ENCODE results near the gene PDILT.

GRCh38 chr16:20339744-20340143 is 64.8 kb downstream of the PDILT start:
- TF ChIP-seq CTCF (IDR thresholded peaks at IDR 0.05; ENCODE audit: insufficient read depth, low read length, poor library complexity, severe bottlenecking) (no peak), EZH2phosphoT487 (conservative IDR thresholded peaks at IDR 0.05; ENCODE audit: low read length) (no peak)

All from SU-DHL-6 (cell line).